SK-N-SH (cell line): ENCODE results near the gene SHMT2. TPM values are rescaled to one million over a fixed set of nuclear protein-coding genes. Genes with fewer than 3 reads are reported as not detected.

Experiments
- CTCF ChIA-PET: fragments of 300-600, 350-600 bp; formaldehyde crosslinking; extraction: SDS; loops from one replicate; lab custom pipeline; 2021; lab: Yijun Ruan, JAX
- POLR2A ChIA-PET: fragments of 350-600 bp; sonication (Branson Sonifier 250); formaldehyde crosslinking; extraction: SDS; loops from one replicate; lab custom pipeline; 2020; ENCODE audit warnings: antibody characterized with exemption, inconsistent platforms; lab: Yijun Ruan, JAX
- DNase-seq: peaks from one replicate; pipeline ENCODE4 v3.0.0; 2012
- H2AFZ ChIP-seq: fragments of 200-600 bp; sonication (generic); 2 replicates; pipeline ENCODE4 v1.8.1; 2016; ENCODE audit warnings: antibody characterized with exemption, mild to moderate bottlenecking, low read depth
- H3F3A ChIP-seq: fragments of 200-600 bp; sonication (generic); replicated peaks from 2 replicates; pipeline ENCODE3; 2016; ENCODE audit warnings: antibody characterized with exemption, mild to moderate bottlenecking; ENCODE audit not compliant: insufficient read depth
- H3K27ac ChIP-seq, 2 experiments: fragments of 200-500 bp in 1 of 2; fragments of 200-600 bp in 1 of 2; sonication (Bioruptor generic) in 1 of 2; sonication (generic), shearing (Covaris generic) in 1 of 2; 2 replicates each; pipeline versions ENCODE4 v1.5.1 to v1.6.1; 2014 to 2016; ENCODE audit warnings: low read depth in 2 of 2, inconsistent platforms in 1 of 2, low read length in 1 of 2, mild to moderate bottlenecking in 1 of 2, mixed read lengths in 1 of 2
- H3K27me3 ChIP-seq: fragments of 200-600 bp; sonication (generic), shearing (Covaris generic); 2 replicates; pipeline ENCODE4 v1.6.1; 2016; ENCODE audit warnings: mixed run types; ENCODE audit not compliant: insufficient read depth
- H3K36me3 ChIP-seq, 2 experiments: fragments of 200-500 bp in 1 of 2; fragments of 200-600 bp in 1 of 2; sonication (Bioruptor generic) in 1 of 2; sonication (generic) in 1 of 2; replicated peaks in 1 of 2; 2 replicates each; pipeline versions ENCODE3 to v1.5.1; 2014 to 2016; ENCODE audit warnings: low read length in 1 of 2, mild to moderate bottlenecking in 1 of 2; ENCODE audit not compliant: insufficient read depth in 2 of 2, control insufficient read depth in 1 of 2
- H3K4me1 ChIP-seq, 2 experiments: fragments of 200-500 bp in 1 of 2; fragments of 200-600 bp in 1 of 2; sonication (Bioruptor generic) in 1 of 2; sonication (generic), shearing (Covaris generic) in 1 of 2; 2 replicates each; pipeline versions ENCODE4 v1.5.1 to v1.6.1; 2014 to 2016; ENCODE audit warnings: low read depth in 1 of 2, low read length in 1 of 2, mixed run types in 1 of 2; ENCODE audit not compliant: insufficient read depth in 2 of 2, control insufficient read depth in 1 of 2
- H3K4me2 ChIP-seq: fragments of 200-600 bp; sonication (generic), shearing (Covaris generic); 2 replicates; pipeline ENCODE4 v1.6.1; 2017; ENCODE audit warnings: mixed run types
- H3K4me3 ChIP-seq, 2 experiments: fragments of 200-500 bp in 1 of 2; fragments of 200-600 bp in 1 of 2; sonication (Bioruptor generic) in 1 of 2; sonication (generic), shearing (Covaris generic) in 1 of 2; 2 replicates each; pipeline versions ENCODE4 v1.5.1 to v1.8.1; 2014 to 2016; ENCODE audit warnings: low read depth in 2 of 2, inconsistent platforms in 1 of 2, low read length in 1 of 2, mild to moderate bottlenecking in 1 of 2, mixed read lengths in 1 of 2, moderate library complexity in 1 of 2
- H3K79me2 ChIP-seq: fragments of 200-600 bp; sonication (generic); 2 replicates; pipeline ENCODE4 v1.8.1; 2017; ENCODE audit warnings: mild to moderate bottlenecking; ENCODE audit not compliant: insufficient read depth
- H3K9ac ChIP-seq: fragments of 200-600 bp; sonication (generic); 2 replicates; pipeline ENCODE4 v1.6.1; 2017; ENCODE audit warnings: mixed run types
- H3K9me2 ChIP-seq: fragments of 200-600 bp; sonication (generic); 2 replicates; pipeline ENCODE4 v1.6.1; 2017; ENCODE audit warnings: mixed run types
- H3K9me3 ChIP-seq: fragments of 200-600 bp; sonication (generic); 2 replicates; pipeline ENCODE4 v1.6.1; 2017; ENCODE audit warnings: mixed run types, mild to moderate bottlenecking, moderate library complexity
- H4K20me1 ChIP-seq: fragments of 200-600 bp; sonication (generic); 2 replicates; pipeline ENCODE4 v1.6.1; 2017; ENCODE audit warnings: mild to moderate bottlenecking, mixed run types; ENCODE audit not compliant: insufficient read depth
- ELF1 ChIP-seq: IDR thresholded peaks from 2 replicates; pipeline ENCODE4 v1.4.0; 2012
- EP300 ChIP-seq, 2 experiments: IDR thresholded peaks; 2 replicates each; pipeline versions ENCODE4 v1.4.0 to v1.6.1; 2012; ENCODE audit warnings: borderline replicate concordance in 1 of 2, low read depth in 1 of 2, low read length in 1 of 2
- FOXM1 ChIP-seq: IDR thresholded peaks from 2 replicates; pipeline ENCODE4 v1.4.0; 2012; ENCODE audit warnings: low read depth, mild to moderate bottlenecking
- GABPA ChIP-seq: IDR thresholded peaks from 2 replicates; pipeline ENCODE4 v1.4.0; 2012; ENCODE audit warnings: low read depth, mild to moderate bottlenecking
- RAD21 ChIP-seq: IDR thresholded peaks from 2 replicates; pipeline ENCODE4 v1.6.1; 2012; ENCODE audit warnings: mild to moderate bottlenecking, low read length
- TEAD4 ChIP-seq: IDR thresholded peaks from 2 replicates; pipeline ENCODE4 v1.4.0; 2012; ENCODE audit warnings: mild to moderate bottlenecking, borderline replicate concordance; ENCODE audit not compliant: insufficient read depth
- WGBS: methylation state at CpG from one replicate; pipeline ENCODE4 v1.1.6; 2017; ENCODE audit warnings: low lambda C conversion rate; 5-methylcytosine and 5-hydroxymethylcytosine counted together
- polyA plus RNA-seq, 3 experiments: library from polyadenylated mRNA; depleted of rRNA; stranded (reverse); fragments of >200 nt; gene quantifications; 2 replicates each; pipeline ENCODE4 v1.2.3, GENCODE V29; 2012
- TF ChIP-seq, protein P1 (sequence below): IDR thresholded peaks from 2 replicates; pipeline ENCODE4 v1.6.1; 2012; ENCODE audit warnings: mild to moderate bottlenecking, low read depth, low read length, moderate library complexity
- TF ChIP-seq, protein P2 (sequence below): fragments of 150-350 bp; IDR thresholded peaks from 2 replicates; pipeline ENCODE4 v1.6.1; 2017; ENCODE audit warnings: antibody characterized with exemption, low read length, low read depth, borderline replicate concordance

The SHMT2 gene
- polyA plus RNA-seq, 1 of the 3 experiments (the other 2 are of a cell fraction), result 204 TPM

DNA sequence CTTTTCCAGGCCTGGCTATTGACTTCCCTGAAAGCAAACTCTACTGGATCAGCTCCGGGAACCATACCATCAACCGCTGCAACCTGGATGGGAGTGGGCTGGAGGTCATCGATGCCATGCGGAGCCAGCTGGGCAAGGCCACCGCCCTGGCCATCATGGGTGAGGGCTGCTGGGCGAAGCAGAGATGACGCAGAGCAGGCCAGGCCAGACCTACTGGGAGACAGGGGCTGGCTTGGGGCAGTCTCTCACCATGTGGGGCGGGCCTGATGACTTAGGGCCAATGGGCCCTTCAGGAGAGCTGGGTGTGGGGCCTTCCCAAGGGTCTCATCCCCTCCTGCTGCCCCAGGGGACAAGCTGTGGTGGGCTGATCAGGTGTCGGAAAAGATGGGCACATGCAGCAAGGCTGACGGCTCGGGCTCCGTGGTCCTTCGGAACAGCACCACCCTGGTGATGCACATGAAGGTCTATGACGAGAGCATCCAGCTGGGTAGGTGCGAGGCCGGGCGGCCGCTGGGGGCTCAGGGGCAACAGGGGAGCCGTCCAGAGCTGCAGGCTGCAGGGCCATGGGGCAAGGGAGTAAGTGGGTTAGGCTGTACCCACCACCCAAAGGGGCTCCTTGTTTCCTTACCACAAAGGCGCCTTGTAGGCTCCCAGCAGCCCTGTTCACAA is 49.1 kb upstream of the SHMT2 start (continued):
- TF ChIP-seq, protein P1, sequence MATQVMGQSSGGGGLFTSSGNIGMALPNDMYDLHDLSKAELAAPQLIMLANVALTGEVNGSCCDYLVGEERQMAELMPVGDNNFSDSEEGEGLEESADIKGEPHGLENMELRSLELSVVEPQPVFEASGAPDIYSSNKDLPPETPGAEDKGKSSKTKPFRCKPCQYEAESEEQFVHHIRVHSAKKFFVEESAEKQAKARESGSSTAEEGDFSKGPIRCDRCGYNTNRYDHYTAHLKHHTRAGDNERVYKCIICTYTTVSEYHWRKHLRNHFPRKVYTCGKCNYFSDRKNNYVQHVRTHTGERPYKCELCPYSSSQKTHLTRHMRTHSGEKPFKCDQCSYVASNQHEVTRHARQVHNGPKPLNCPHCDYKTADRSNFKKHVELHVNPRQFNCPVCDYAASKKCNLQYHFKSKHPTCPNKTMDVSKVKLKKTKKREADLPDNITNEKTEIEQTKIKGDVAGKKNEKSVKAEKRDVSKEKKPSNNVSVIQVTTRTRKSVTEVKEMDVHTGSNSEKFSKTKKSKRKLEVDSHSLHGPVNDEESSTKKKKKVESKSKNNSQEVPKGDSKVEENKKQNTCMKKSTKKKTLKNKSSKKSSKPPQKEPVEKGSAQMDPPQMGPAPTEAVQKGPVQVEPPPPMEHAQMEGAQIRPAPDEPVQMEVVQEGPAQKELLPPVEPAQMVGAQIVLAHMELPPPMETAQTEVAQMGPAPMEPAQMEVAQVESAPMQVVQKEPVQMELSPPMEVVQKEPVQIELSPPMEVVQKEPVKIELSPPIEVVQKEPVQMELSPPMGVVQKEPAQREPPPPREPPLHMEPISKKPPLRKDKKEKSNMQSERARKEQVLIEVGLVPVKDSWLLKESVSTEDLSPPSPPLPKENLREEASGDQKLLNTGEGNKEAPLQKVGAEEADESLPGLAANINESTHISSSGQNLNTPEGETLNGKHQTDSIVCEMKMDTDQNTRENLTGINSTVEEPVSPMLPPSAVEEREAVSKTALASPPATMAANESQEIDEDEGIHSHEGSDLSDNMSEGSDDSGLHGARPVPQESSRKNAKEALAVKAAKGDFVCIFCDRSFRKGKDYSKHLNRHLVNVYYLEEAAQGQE, result no peak
- TF ChIP-seq EP300 (IDR thresholded peaks at IDR 0.05; ENCODE audit: borderline replicate concordance in 1 of 2, low read depth in 1 of 2, low read length in 1 of 2) (no peak), FOXM1 (no peak)

DNA sequence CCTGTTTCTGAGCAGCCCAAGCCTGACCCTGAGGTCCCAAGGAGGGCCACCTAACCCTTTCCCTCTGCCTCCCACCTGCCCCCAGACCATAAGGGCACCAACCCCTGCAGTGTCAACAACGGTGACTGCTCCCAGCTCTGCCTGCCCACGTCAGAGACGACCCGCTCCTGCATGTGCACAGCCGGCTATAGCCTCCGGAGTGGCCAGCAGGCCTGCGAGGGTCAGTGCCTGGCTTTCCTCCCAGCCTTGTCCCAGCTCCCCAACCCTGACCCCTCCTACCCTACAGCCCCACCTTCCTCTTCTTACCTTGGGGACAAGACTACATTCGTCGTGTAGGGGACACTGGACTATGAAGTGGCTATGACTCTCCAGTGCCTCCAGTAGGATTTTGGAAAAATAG is 48.4 kb upstream of the SHMT2 start:
- Histone ChIP-seq H2AFZ (no peak overlapping the region), H3K36me3 (peaks cover 36 to 79% of the 10 kb centered on the region in 2 experiments)
- no peak for DNase-seq
- WGBS, result 91% methylated on average over 3 of the region's 9 CpGs
- TF ChIP-seq EP300 (IDR thresholded peaks at IDR 0.05; ENCODE audit: borderline replicate concordance in 1 of 2, low read depth in 1 of 2, low read length in 1 of 2) (no peak), TEAD4 (no peak), ELF1 (no peak), RAD21 (no peak), GABPA (no peak)
- TF ChIP-seq, protein P2, sequence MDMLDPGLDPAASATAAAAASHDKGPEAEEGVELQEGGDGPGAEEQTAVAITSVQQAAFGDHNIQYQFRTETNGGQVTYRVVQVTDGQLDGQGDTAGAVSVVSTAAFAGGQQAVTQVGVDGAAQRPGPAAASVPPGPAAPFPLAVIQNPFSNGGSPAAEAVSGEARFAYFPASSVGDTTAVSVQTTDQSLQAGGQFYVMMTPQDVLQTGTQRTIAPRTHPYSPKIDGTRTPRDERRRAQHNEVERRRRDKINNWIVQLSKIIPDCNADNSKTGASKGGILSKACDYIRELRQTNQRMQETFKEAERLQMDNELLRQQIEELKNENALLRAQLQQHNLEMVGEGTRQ, result no peak
- TF ChIP-seq, all 33 proteins: peak for 0
- H3K4me2 ChIP-seq, result no peak overlapping the region
- H3K9me2 ChIP-seq, result no peaks in the 10 kb centered on the region
- no peak overlapping the region for H3K4me3 ChIP-seq
- H3K9ac ChIP-seq, result no peak overlapping the region
- H3K4me1 ChIP-seq, result peaks cover 0 to 3% of the 10 kb centered on the region in 2 experiments; a peak in 1 of 4 replicates
- peaks cover 10% of the 10 kb centered on the region for H3F3A ChIP-seq
- H3K27ac ChIP-seq, result no peak overlapping the region
- ChIA-PET POLR2A (no interaction called here), CTCF (interaction anchor here (0.6 to 31.5 kb wide), 10 partner anchors 20 to 278 kb away, joined by 3 to 616 read pairs (median 13); partner anchors contain the start of genes GLI1, LRP1, LRP1-AS and STAT6)
- no peaks in the 10 kb centered on the region for H4K20me1 ChIP-seq
- no peaks in the 10 kb centered on the region for H3K79me2 ChIP-seq
- no peaks in the 10 kb centered on the region for H3K27me3 ChIP-seq
- no peaks in the 10 kb centered on the region for H3K9me3 ChIP-seq
